GM04503 (cell line): ENCODE data around the gene NPNT.

Source experiments
- DNase-seq: peaks from one replicate; pipeline ENCODE4 v3.0.0-alpha.2; 2012; ENCODE audit warnings: low read depth

Gene NPNT

DNA sequence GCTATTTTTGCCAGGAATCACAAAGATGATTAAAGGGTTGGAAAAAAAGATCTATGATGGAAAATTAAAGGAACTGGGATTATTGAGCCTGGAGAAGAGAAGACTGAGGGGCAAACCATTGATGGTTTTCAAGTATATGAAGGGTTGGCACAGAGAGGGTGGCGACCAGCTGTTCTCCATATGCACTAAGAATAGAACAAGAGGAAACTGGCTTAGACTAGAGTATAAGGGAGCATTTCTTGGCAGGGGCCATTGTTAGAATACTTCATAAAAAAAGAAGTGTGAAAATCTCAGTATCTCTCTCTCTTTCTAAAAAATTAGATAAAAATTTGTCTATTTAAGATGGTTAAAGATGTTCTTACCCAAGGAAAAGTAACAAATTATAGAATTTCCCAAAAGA lies 75.1 kb downstream of the NPNT start:
- DNase-seq, result no peak

DNA sequence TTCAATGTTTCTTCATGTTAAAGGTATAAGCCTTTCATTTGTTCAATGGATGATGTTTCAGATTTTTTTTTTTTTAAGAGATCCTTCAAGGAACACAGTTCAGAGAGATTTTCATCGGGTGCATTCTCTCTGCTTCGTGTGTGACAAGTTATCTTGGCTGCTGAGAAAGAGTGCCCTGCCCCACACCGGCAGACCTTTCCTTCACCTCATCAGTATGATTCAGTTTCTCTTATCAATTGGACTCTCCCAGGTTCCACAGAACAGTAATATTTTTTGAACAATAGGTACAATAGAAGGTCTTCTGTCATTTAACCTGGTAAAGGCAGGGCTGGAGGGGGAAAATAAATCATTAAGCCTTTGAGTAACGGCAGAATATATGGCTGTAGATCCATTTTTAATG lies 75.8 kb downstream of the NPNT start:
- no peak for DNase-seq

DNA sequence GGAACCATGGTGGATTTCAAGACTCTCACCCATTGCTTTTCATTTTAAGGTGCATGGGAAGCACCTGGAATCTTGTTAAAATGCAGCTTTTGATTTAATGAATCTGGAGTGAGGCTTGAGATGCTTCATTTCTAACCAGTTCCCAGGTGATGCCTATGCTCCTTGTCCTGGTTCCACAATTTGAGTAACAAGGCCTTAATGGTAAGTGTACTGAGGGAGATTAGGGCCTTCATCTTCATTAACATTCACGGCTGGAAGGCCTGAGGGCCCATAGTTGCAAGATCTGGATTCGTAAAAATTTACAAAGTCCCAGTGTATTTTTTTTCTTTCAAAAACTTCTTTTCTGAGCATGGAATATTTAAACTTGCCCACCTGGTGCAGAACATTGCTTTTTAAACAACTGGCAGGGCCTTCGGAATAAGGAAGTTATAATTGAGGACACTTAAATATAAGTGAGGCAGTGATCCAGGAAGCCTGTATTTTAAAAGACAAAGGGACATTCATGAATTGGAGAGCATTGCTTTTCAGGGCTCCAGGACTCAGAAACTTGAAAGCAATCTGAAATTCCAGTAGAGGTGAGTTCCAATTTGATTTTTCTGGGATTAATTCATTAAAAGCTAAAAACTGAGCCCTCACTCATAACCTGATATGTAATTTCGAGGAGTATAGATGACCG lies 77.8 kb downstream of the NPNT start:
- DNase-seq, result no peak

DNA sequence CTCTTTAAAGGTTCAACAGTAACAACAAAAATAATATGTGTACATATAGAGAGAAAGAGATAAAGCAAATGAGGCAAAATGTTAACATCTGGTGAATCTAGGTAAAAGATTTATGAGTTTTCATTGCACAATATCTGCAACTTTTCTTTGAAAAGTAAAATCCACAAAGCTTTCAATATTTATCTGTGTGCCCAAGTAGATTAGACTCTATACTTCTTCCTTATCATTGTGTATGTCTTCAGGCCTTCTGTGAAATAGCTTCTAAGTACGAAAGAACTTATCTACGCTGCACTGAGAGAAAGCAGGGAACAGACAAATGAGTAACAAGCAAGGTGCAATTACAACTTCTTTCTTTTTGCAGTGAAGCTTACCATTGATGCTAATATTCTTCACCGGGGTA lies 81.6 kb downstream of the NPNT start:
- no peak for DNase-seq

DNA sequence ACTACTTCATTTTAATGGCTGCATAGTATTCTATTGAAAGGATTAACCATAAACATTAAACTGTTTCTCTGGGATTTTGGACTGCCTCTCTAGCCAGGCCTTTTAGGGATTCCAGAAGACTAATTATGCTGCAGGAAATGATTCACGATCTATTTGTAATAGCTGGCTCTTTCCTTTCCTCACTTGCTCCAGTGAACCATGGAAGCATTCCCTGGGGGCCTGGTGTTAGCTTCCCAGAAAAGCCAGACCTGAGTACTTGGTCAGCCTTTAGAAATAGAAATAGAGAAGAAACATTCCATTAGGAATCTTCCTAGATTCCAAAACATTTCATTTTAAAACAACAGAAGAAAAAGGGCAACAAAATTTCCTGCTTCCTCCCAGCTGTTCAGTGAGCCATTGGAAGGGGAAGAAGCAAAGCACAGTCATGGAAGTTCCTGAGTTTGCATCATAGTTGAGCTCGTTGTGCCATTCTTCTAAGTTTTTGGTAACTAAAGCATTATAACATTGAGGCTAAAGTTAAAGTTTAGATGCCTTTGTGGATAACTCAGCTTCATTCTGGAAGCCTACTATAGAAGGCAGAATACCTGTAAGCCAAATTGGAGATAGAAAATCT lies 83.5 kb downstream of the NPNT start:
- DNase-seq, result peak; percentile 89

DNA sequence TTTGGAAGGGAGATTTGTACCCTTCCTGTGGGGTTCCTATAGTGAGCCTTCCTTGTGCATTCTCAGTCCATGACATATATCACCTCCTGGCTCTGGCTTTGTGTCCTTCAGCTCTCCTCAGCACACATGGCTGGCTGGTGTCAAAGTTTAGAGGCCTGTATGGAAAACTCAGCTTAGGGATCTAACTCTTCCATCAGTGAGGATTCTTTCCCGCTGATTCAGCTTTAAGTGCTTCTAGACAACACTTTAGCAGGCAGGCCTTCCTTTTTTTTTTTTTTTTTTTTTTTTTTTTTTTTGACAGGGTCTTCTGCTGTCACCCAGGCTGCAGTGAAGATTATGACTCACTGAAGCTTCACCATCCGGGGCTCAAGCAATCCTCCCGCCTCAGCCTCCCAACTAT lies 84.2 kb downstream of the NPNT start:
- DNase-seq, result no peak

DNA sequence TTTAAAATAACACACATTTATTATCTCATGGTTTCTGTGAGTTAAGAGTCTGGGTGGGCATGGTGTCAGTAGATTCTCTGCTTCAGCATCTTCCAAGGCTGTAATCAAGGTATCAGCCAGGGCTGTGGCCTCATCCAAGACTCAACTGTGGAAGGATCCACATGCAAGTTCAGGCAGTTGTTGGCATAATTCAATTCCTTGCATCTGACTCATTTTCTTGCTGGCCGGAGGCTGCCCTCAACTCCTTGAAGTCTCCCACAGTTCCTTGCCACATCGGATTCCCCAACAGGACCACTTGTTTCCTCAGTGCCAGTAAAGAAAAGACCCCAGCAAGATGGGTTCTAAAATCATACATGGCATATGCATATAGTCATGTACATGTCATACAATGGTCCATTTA lies 93.4 kb downstream of the NPNT start:
- no peak for DNase-seq

DNA sequence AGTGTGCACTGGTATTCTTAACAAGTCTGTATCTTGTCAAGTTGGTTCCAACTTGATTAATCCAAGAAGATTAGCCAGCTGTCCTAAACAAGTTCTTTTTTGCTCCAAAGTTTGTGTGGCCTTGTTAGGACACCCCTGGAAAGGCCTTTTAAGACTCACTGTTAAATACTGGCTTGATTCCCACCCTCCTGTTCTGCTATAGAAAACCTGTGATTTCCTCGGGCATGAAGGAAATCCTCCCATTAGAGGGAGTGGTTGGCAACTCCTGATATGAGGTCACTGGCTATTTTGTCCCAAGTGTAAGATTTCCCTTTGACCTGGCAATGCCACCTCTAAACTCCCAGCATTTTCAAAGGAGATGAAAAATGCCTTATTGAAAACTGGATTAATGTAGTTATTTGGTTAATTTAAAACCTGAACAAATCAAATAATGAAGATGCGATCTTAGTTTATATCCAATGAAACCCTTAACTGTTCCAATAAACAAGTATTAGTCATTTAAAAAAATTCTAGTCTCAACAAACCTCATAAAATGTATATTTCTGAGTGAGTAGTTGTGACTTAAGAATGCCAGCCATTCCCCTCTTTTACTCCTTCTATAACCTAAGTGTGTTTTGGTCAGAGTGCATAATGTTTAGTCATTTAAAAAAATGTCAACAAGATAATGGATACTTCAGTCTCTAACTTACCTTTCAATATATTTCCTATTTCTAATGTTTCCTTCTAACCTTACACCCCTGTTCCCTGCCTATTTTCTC lies 94.4 kb downstream of the NPNT start:
- DNase-seq, result no peak

DNA sequence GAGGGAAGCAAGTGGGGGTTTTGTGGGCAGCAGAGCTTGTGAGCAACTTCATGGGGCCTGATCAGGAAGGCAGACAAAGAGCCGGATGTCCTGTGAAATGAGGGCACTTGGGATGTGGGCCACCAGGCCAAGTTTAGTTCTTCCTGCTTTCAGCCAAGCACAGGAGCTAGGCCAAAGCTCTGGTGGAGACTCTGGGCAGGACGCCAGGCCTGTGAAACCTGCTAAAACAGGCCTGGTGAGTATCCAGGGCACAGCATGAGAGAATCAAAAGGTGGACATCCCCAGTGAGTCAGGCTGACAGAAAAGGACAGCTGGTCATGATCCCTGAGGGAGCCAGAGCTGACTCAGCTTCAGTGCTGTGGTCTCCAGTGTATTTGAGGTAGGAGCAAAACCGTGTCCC lies 95.7 kb downstream of the NPNT start:
- peak; percentile 69 for DNase-seq

DNA sequence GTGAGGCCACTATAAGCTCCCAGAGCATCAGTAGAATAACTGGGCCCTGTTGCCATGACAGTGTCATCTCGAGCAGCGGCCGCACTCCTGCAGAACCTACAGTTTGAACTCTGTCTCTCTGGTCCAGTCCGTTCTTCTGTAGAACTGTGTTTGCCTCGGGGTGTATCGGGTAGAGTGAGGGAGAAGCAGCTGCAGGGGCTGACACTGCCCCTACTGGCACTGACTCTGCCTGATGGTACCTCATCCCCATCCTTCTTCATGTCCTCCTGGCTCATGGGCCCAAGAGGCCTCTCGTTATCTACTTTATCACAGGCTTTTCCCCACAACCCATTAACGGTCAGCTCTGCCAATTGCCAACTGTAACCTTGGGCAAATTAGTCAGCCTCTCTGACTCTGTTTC lies 96.5 kb downstream of the NPNT start:
- DNase-seq, result no peak

DNA sequence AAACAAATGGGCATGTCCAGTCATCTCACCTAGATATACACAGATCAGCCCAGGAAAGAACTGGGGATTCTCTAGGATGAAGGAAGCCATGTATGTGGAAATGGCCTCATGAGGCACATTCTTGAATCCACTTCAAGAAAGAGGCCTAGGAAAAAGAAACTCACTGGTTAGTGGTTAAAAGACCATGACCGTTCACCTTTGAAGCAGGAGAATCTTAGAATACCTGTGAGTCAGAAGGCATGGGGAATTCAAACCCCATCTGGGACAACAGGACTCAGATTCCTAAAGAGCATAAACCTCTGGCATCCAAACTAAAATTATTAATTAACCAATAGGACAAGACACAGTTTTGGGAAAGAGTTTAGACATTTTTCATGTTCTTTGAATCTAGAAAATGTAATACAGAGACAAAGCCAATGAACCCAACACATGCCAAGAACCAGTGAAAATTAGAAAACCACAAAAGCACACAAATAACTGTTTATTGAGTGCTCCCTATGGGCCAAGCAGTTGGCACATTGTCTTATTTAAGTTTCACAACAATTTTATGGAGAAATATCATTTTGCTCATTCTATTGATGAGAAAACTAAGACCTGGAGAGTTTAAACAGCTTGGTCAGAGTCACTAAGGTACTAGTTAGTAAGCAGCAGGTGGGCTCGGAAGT lies 97.5 kb downstream of the NPNT start:
- no peak for DNase-seq

DNA sequence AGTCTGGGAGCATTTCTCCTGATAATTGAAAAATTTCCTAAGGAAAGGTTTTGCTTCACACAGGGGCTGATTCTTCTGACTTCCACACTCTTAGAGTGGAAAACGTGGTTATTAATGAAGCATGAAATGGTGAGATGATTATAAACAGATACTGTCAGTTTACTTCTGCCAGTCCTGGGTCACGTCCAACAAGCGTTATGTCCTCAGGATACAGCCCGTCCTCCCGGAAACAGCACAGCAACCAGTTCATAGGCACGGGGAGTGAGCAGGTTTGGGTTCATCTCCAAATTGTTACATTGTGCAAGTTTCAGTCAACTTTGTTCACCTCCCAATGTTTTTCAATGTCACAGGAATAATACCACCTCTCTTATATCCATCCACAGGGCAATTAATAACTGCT lies 98.8 kb downstream of the NPNT start:
- no peak for DNase-seq

DNA sequence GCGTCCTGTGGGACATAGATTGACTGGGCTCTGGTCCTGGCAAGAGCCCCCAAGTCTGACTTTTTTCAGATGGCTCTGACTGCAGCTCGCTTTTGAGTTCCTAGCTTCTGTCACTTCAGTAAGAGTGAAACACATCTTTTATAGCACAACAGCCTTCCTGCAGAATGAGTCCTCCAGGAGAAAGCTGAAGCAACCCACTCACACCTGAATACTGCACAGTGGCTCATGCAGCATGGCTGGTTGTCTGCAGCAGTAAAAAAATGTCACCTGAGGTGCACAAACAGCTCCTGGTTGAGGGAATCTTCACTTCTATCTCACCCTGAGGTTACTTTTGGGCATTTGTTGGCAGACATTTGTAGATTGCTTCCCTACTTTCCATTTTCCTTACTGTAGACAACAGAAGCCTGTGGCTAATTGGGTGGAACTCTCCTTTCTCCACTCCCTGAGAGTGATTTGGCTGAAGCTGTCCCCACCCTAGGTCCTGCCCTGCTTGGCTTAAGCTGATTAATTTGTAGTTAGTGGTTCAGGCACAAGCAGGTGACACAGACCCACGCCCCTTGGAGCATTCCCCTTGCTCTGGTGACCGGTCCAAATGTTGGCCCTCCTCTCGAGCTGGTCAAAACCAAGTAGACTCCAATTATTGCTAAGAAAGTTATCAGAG lies 99.7 kb downstream of the NPNT start:
- no peak for DNase-seq

DNA sequence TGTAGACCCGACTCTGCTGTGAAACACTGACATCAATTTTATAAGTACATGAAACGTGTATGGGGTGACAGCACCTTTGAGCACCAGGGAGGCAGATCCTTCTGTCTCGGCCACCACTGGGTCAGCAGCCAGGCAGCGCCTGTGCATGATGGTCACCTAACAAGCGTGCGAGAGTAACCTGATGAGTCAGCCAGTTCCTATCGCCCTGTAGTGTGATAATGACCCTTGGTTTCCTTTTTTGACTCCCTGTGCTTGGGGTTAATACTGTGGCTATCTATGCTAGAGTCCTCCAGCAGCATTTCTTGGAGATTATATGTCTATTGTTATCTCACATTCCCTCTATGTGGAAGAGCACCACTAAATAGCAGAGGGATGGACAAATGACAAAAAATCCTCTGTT lies 101.6 kb downstream of the NPNT start:
- DNase-seq, result no peak

DNA sequence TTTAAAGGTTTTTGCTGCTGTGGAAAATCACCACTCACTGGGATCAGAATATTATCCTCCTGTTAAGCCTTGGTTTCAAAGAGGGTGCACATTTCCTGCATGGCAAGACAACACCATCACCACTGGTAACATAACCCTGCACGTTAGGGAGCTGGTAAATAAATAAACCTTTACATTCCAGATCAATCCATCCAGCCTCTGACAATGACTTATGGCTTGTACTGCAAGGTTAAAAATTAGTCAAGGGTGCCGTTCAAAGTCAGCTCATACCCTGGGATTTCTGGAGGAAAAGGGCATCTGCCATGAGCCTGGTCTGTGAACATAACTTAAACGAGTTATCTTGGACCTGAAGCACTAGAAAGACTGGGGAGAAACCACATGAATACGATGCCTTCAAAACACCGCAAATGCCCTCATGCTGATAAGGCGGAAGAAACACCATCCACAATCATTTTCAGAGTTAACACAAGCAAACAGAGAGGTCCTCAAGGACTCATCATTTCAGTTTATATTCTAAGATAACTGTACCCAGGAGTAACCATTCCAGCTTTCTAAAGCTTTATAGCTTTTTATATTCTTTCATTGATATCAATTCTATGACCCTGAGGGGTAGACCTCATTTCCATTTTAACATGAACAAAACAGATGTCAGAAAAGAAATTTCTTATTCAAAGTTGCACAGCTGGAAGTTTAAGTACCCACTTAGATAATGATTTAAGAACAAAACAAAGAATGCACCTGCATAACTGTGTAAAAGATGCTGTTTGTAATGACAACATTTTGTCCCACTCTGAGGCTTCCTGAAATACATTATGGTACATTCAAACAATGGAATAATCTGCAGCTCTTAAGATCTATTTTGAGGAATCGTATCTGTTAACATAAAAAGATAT lies 103.1 kb downstream of the NPNT start:
- no peak for DNase-seq

DNA sequence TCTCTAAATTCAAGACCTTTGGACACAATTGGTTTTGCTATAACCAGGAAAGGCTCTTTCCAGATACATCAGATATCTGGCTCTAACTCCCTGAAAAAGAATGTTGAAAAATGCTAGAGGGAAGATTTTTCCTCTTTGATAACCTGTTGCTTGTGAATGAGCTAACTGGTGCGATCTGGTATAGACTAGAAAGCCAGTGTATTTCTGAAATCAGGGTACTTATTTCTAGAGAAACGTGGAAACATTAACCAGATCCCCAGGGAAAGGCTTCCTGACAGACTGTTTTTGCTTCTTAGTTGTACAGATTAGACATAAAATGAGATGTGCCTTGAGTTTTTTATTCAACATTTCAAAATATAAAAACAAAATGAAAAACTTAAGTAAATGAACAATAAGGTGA lies 107.7 kb downstream of the NPNT start:
- DNase-seq, result no peak

DNA sequence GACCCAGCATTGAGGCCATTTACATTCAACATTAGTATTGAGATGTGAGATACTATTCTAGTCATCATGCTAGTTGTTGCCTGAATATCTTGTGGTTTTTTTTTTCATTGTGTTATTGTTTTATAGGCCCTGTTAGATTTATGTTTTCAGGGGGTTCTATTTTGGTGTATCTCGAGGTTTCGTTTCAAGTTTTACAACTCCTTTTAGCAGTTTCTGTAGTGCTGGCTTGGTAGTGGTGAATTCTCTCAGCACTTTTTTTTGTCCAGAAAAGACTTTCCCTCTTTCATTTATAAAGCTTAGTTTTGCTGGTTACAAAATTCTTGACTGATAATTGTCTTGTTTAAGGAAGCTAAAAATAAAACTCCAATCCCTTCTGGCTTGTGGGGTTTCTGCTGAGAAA lies 115.5 kb downstream of the NPNT start:
- no peak for DNase-seq

DNA sequence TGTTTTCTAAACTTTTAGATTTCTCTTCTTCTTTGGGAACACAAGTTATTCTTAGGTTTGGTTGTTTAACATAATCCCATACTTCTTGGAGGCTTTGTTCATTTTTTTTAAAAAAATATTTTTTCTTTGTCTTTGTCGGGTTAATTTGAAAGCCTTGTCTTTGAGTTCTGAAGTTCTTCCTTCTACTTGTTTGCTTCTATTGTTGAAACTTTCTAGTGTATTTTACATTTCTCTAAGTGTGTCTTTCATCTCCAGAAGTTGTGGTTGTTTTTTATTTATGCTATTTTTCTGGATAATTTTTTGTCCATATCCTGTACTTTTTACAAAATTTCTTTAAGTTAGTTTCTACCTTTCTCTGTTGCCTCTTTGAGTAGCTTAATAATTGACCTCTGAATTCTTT lies 116.1 kb downstream of the NPNT start:
- DNase-seq, result no peak

DNA sequence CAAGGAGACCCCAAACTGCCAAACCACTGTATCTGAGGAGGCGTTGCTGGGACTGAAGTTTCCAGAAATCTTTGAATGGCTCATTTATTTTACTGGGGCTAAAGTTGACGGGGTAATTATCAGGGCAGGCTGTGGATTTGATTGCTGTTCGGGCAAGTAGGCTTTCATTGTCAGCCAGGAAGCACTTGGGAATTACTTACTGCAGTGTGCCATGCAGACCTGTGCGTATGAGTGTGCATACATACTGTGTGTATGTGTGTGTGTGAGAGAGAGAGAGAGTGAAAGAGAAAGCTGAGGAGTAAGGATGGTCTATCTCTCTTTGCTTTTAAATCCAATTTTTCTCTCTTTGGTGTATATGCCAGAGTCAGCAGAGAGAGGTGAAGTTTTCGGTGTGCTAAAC lies 122.7 kb downstream of the NPNT start:
- no peak for DNase-seq

DNA sequence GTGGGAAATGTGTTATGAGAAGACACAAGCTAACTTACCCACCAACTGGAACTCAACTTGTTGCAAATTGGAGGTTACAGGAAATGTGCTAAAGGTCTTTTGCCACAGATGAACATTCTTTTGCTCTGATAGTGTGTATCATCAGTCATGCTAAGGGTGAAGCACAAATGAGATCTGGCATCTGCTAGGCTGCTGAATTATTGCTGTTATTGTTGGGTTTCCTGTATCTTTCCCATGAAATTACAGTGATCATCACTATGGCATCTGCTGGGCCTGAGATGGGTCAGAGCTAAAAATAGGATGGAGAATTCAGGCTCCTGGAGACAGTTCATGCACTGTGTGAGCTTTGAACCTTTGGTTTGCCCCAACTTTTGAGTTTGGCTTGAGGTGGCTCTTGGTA lies 124.5 kb downstream of the NPNT start:
- DNase-seq, result peak; percentile 97
